HepG2 (cell line): Measurements from ENCODE around the gene ARL8B. TPM values are rescaled to one million over a fixed set of nuclear protein-coding genes. Genes with fewer than 3 reads are reported as not detected.
A peak's percentile ranks its signal among the peaks of the same experiment; 100 is the strongest.

ENCODE experiments used
- AGO2 ChIP-seq: fragments of 200-400 bp; formaldehyde crosslinking; optimal IDR thresholded peaks from 2 replicates; pipeline ENCODE3; 2017; ENCODE audit warnings: mild to moderate bottlenecking, low read depth, low read length, moderate library complexity
- AHR ChIP-seq: IDR thresholded peaks from 2 replicates; pipeline ENCODE4 v1.6.1; 2018; ENCODE audit warnings: missing genetic modification reagents, missing compliant biosample characterization
- ATF5 ChIP-seq: sonication (generic); formaldehyde crosslinking; IDR thresholded peaks from 2 replicates; pipeline ENCODE4 v1.4.0; 2020; ENCODE audit warnings: mild to moderate bottlenecking, low read depth, missing genetic modification reagents
- CBX2 ChIP-seq, 2 experiments: fragments of 200-600 bp in 1 of 2; sonication (generic); formaldehyde crosslinking in 1 of 2; IDR thresholded peaks; 2 replicates each; pipeline versions ENCODE4 v1.7.0 to v1.8.1; 2018 to 2022; ENCODE audit warnings: low read depth in 2 of 2, low read length in 1 of 2, mild to moderate bottlenecking in 1 of 2, missing genetic modification reagents in 1 of 2
- JDP2 ChIP-seq: sonication (generic); formaldehyde crosslinking; IDR thresholded peaks from 2 replicates; pipeline ENCODE4 v1.8.1; 2022; ENCODE audit warnings: missing genetic modification reagents, borderline replicate concordance
- NFATC3 ChIP-seq: sonication (generic); formaldehyde crosslinking; IDR thresholded peaks from 2 replicates; pipeline ENCODE4 v1.5.1; 2020; ENCODE audit warnings: mild to moderate bottlenecking, missing genetic modification reagents
- PHF8 ChIP-seq: sonication (generic); formaldehyde crosslinking; IDR thresholded peaks from 2 replicates; pipeline ENCODE4 v1.5.0; 2020; ENCODE audit warnings: missing genetic modification reagents
- POLR2G ChIP-seq: fragments of 200-400 bp; formaldehyde crosslinking; IDR thresholded peaks from 2 replicates; pipeline ENCODE4 v1.6.1; 2018; ENCODE audit warnings: mild to moderate bottlenecking, low read depth, low read length, moderate library complexity
- SMARCC2 ChIP-seq: fragments of 450-650 bp; IDR thresholded peaks from 2 replicates; pipeline ENCODE4 v1.6.1; 2017; ENCODE audit warnings: antibody characterized with exemption, mild to moderate bottlenecking
- ZFP1 ChIP-seq: IDR thresholded peaks from 2 replicates; pipeline ENCODE4 v1.6.1; 2016
- ZHX1 ChIP-seq: sonication (generic); formaldehyde crosslinking; IDR thresholded peaks from 2 replicates; pipeline ENCODE4 v1.8.1; 2022; ENCODE audit warnings: low read depth, mild to moderate bottlenecking, missing genetic modification reagents
- ZNF207 ChIP-seq: fragments of 450-650 bp; IDR thresholded peaks from 2 replicates; pipeline ENCODE4 v1.6.1; 2016; ENCODE audit warnings: antibody characterized with exemption, borderline replicate concordance
- ZNF232 ChIP-seq: sonication (generic); formaldehyde crosslinking; IDR thresholded peaks from 2 replicates; pipeline ENCODE4 v1.4.0; 2020; ENCODE audit warnings: missing genetic modification reagents, borderline replicate concordance
- ZNF274 ChIP-seq: sonication (generic); formaldehyde crosslinking; IDR thresholded peaks from 2 replicates; pipeline ENCODE4 v1.5.1; 2020; ENCODE audit warnings: mild to moderate bottlenecking, missing genetic modification reagents
- ZNF430 ChIP-seq: sonication (generic); formaldehyde crosslinking; IDR thresholded peaks from 2 replicates; pipeline ENCODE4 v1.9.0; 2021; ENCODE audit warnings: mild to moderate bottlenecking, missing genetic modification reagents
- ZNF468 ChIP-seq: sonication (generic); formaldehyde crosslinking; IDR thresholded peaks from 2 replicates; pipeline ENCODE4 v1.8.0; 2022; ENCODE audit warnings: mild to moderate bottlenecking, moderate library complexity, missing genetic modification reagents
- ZNF580 ChIP-seq: IDR thresholded peaks from 2 replicates; pipeline ENCODE4 v1.6.1; 2016; ENCODE audit warnings: low read depth, borderline replicate concordance
- ZNF614 ChIP-seq: IDR thresholded peaks from 2 replicates; pipeline ENCODE4 v1.6.1; 2018; ENCODE audit warnings: missing biosample characterization, missing genetic modification reagents, inconsistent platforms, borderline replicate concordance
- ZNF777 ChIP-seq: sonication (generic); formaldehyde crosslinking; IDR thresholded peaks from 2 replicates; pipeline ENCODE4 v1.4.0; 2020; ENCODE audit warnings: missing genetic modification reagents
- ZNF879 ChIP-seq: sonication (generic); formaldehyde crosslinking; IDR thresholded peaks from 2 replicates; pipeline ENCODE4 v1.8.1; 2023; ENCODE audit warnings: missing genetic modification reagents
- polyA plus RNA-seq, 8 experiments: library from polyadenylated mRNA; depleted of rRNA in 3 of 8; stranded (reverse) in 7 of 8; unstranded in 1 of 8; fragments of >200 nt; fragmentation: Illumina TruSeq in 4 of 8; extraction: Trizol in 4 of 8; gene quantifications; 2 replicates each; pipeline versions ENCODE4 v1.2.1 to v1.2.3, GENCODE V29; 2011 to 2016; ENCODE audit warnings: low read depth in 4 of 8, missing spikeins in 1 of 8, mixed read lengths in 1 of 8; ENCODE audit not compliant: insufficient read depth in 1 of 8
- total RNA-seq, 5 experiments: library from RNA; depleted of rRNA; stranded (reverse); fragments of >200 nt; fragmentation: Illumina TruSeq; extraction: Trizol; gene quantifications; 2 replicates each; pipeline ENCODE4 v1.2.3, GENCODE V29; 2016; ENCODE audit warnings: low read depth in 1 of 5
- TF ChIP-seq, protein P1 (sequence below): IDR thresholded peaks from 2 replicates; pipeline ENCODE4 v1.6.1; 2016
- TF ChIP-seq, protein P2 (sequence below): sonication (generic); formaldehyde crosslinking; IDR thresholded peaks from 2 replicates; pipeline ENCODE4 v1.8.0; 2022; ENCODE audit warnings: missing genetic modification reagents, mild to moderate bottlenecking, borderline replicate concordance
- TF ChIP-seq, protein P3 (sequence below): sonication (generic); formaldehyde crosslinking; conservative IDR thresholded peaks from 2 replicates; pipeline ENCODE4 v1.4.0; 2020; ENCODE audit warnings: missing genetic modification reagents

The ARL8B gene
- total and polyA plus RNA-seq, 2 of the 13 experiments (the other 11 are each of a cell fraction or from before 2014, with no cell fraction given): 23.5 to 30.4 TPM

DNA sequence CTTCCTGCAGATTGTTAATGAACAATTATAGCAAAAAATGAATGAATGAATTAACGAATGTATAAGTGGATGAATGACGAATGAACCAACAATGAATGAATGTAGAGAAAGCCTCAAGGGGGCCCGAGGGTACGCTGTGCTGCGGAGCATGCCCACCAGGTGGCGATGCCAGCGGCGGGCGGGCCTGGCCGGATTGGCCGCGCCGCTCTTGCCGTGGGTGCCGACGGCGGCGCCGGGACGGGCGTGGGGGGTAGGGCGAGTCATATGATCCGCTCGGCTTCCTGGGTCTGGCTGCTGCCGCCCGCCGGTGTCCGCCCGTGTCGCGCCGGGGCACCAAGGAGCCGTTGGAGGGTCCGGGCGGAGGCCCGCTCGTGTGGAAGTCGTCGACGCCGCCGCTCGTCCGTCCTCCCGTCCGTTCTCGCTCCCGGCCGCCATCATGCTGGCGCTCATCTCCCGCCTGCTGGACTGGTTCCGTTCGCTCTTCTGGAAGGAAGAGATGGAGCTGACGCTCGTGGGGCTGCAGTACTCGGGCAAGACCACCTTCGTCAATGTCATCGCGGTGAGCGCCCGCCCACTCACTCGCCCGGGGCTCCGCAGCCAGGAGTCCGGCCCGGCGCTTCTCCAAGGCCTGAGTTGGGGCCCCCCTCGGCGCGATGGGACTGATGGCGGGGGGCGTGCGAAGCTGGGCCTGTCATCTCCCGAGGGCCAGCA lies at the start of gene ARL8B (continued):
- peak; percentile 50; the same call in 1 of the 2 replicates for TF ChIP-seq ZNF777 (CRISPR knock-in tag)
- TF ChIP-seq, protein P1, sequence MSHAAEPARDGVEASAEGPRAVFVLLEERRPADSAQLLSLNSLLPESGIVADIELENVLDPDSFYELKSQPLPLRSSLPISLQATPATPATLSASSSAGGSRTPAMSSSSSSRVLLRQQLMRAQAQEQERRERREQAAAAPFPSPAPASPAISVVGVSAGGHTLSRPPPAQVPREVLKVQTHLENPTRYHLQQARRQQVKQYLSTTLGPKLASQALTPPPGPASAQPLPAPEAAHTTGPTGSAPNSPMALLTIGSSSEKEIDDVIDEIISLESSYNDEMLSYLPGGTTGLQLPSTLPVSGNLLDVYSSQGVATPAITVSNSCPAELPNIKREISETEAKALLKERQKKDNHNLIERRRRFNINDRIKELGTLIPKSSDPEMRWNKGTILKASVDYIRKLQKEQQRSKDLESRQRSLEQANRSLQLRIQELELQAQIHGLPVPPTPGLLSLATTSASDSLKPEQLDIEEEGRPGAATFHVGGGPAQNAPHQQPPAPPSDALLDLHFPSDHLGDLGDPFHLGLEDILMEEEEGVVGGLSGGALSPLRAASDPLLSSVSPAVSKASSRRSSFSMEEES (CRISPR knock-in tag): peak; percentile 95
- TF ChIP-seq ZNF207: no peak
- TF ChIP-seq ZHX1 (CRISPR knock-in tag): no peak
- peak; percentile 87 for TF ChIP-seq POLR2G
- TF ChIP-seq ZNF468: no peak
- peak; percentile 94 for TF ChIP-seq ZNF580 (CRISPR knock-in tag)
- TF ChIP-seq ZNF879 (CRISPR knock-in tag): no peak
- no peak for TF ChIP-seq ZNF274 (CRISPR knock-in tag)
- peak; percentile 66; the same call in 1 of the 2 replicates for TF ChIP-seq ZNF232
- 0 out of 2 replicates have a peak, but pooled peaks have one; percentile 33 for TF ChIP-seq ZNF430 (CRISPR knock-in tag)
- TF ChIP-seq AHR (CRISPR knock-in tag): no peak
- TF ChIP-seq ZNF614: peak; percentile 89
- no peak for TF ChIP-seq NFATC3
- TF ChIP-seq ATF5 (CRISPR knock-in tag): no peak
- no peak; the same call in 1 of the 2 replicates for TF ChIP-seq JDP2 (CRISPR knock-in tag)
- TF ChIP-seq, protein P2, sequence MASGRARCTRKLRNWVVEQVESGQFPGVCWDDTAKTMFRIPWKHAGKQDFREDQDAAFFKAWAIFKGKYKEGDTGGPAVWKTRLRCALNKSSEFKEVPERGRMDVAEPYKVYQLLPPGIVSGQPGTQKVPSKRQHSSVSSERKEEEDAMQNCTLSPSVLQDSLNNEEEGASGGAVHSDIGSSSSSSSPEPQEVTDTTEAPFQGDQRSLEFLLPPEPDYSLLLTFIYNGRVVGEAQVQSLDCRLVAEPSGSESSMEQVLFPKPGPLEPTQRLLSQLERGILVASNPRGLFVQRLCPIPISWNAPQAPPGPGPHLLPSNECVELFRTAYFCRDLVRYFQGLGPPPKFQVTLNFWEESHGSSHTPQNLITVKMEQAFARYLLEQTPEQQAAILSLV: peak; percentile 97
- no peak for TF ChIP-seq ZFP1 (CRISPR knock-in tag)
- TF ChIP-seq CBX2 (IDR thresholded peaks at IDR 0.05; ENCODE audit: low read depth, low read length): no peak
- no peak for TF ChIP-seq CBX2 (CRISPR knock-in tag; IDR thresholded peaks at IDR 0.05; ENCODE audit: low read depth)
- TF ChIP-seq, protein P3, sequence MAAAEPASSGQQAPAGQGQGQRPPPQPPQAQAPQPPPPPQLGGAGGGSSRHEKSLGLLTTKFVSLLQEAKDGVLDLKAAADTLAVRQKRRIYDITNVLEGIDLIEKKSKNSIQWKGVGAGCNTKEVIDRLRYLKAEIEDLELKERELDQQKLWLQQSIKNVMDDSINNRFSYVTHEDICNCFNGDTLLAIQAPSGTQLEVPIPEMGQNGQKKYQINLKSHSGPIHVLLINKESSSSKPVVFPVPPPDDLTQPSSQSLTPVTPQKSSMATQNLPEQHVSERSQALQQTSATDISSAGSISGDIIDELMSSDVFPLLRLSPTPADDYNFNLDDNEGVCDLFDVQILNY: no peak; the same call in 1 of the 2 replicates
- peak; percentile 67 for TF ChIP-seq AGO2
- no peak for TF ChIP-seq SMARCC2
- TF ChIP-seq PHF8 (CRISPR knock-in tag): peak; percentile 85
